Stimulated activated CD4-positive, alpha-beta T cell treated with anti-CD3 and anti-CD28 coated beads, Interleukin-2, amount 100 ng/mL, for 24 hours (primary cell): Measurements from ENCODE around the gene GALNTL6.

Source experiments
- DNase-seq, 2 donors: peaks; one replicate each; pipeline ENCODE4 v3.0.0-alpha.2; 2020

The GALNTL6 gene

GRCh38 chr4:172584816-172585215 is 771.6 kb downstream of the GALNTL6 start:
- DNase-seq: no peak

GRCh38 chr4:172596206-172596605 is 783.0 kb downstream of the GALNTL6 start:
- no peak for DNase-seq

- no peak for DNase-seq
Measured at GRCh38 chr4:172599554-172599953, 786.4 kb downstream of the GALNTL6 start.

- no peak for DNase-seq
Measured at GRCh38 chr4:172601195-172601594, 788.0 kb downstream of the GALNTL6 start.

- no peak for DNase-seq
Measured at GRCh38 chr4:172619218-172619617, 806.0 kb downstream of the GALNTL6 start.

GRCh38 chr4:172619798-172620197 is 806.6 kb downstream of the GALNTL6 start:
- no peak for DNase-seq

- DNase-seq: no peak
Measured at GRCh38 chr4:172628263-172628662, 815.1 kb downstream of the GALNTL6 start.

- DNase-seq: no peak
Measured at GRCh38 chr4:172630280-172630679, 817.1 kb downstream of the GALNTL6 start.

GRCh38 chr4:172631832-172632231 is 818.6 kb downstream of the GALNTL6 start:
- DNase-seq: no peak

- no peak for DNase-seq
Measured at GRCh38 chr4:172648471-172648870, 835.3 kb downstream of the GALNTL6 start.

- no peak for DNase-seq
Measured at GRCh38 chr4:172649143-172649542, 835.9 kb downstream of the GALNTL6 start.

GRCh38 chr4:172650758-172651530 is 837.7 kb downstream of the GALNTL6 start:
- DNase-seq: no peak

GRCh38 chr4:172651961-172652360 is 838.8 kb downstream of the GALNTL6 start:
- DNase-seq: no peak

GRCh38 chr4:172652369-172652768 is 839.2 kb downstream of the GALNTL6 start:
- DNase-seq: no peak

- no peak for DNase-seq
Measured at GRCh38 chr4:172653676-172654075, 840.5 kb downstream of the GALNTL6 start.

- no peak for DNase-seq
Measured at GRCh38 chr4:172654457-172654856, 841.3 kb downstream of the GALNTL6 start.

GRCh38 chr4:172656055-172656454 is 842.9 kb downstream of the GALNTL6 start:
- no peak for DNase-seq

- DNase-seq: no peak
Measured at GRCh38 chr4:172657081-172657480, 843.9 kb downstream of the GALNTL6 start.

GRCh38 chr4:172660251-172660650 is 847.0 kb downstream of the GALNTL6 start:
- DNase-seq: no peak

- no peak for DNase-seq
Measured at GRCh38 chr4:172662113-172662512, 848.9 kb downstream of the GALNTL6 start.

GRCh38 chr4:172666711-172667368 is 853.6 kb downstream of the GALNTL6 start:
- DNase-seq: no peak

- DNase-seq: no peak
Measured at GRCh38 chr4:172674811-172675210, 861.6 kb downstream of the GALNTL6 start.

- no peak for DNase-seq
Measured at GRCh38 chr4:172675232-172675631, 862.0 kb downstream of the GALNTL6 start.

GRCh38 chr4:172680691-172681090 is 867.5 kb downstream of the GALNTL6 start:
- no peak for DNase-seq

GRCh38 chr4:172683021-172683420 is 869.8 kb downstream of the GALNTL6 start:
- DNase-seq: no peak
